ENCODE results near the gene CSGALNACT2. TPM values are rescaled to one million over a fixed set of nuclear protein-coding genes. Genes with fewer than 3 reads are reported as not detected.

The CSGALNACT2 gene
- total RNA-seq, 2 experiments from 2014 or later, result 13.2 to 33.6 TPM

DNA sequence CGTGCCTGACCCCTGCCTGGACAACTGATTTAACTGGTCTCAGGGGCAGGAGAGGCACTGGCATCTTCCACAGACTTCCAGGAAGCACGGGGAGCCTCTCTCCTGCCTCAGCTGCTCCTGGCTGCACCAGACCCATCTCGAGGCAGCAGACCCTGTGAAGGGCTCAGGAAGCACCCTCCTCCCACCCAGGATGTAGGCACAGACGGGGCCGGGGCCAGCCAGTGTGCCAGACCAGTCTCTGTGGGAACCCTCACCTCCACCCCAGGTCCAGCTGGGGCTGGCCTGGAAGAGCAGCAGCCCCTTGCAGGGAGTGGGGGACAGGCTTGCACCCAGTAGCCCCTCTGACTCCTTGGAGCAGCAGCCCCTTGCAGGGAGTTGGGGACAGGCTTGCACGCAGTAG is 72.3 kb downstream of the CSGALNACT2 start:
- CTCF ChIA-PET (ENCODE audit: unreplicated experiment), result no interaction called here
- H3K27ac ChIP-seq (ENCODE audit: low read depth, low read length, poor library complexity, severe bottlenecking), result no peak overlapping the region
- no peaks in the 10 kb centered on the region for H4K20me1 ChIP-seq (ENCODE audit: insufficient read depth, low read length)
- H2AFZ ChIP-seq (ENCODE audit: low read length), result no peak overlapping the region
- BruUV-seq (replicated peaks), result no TSS peak
- intact Hi-C loops (cut with micrococcal nuclease; ENCODE audit: unreplicated experiment), result no loop called here
- DNase-seq (ENCODE audit: low spot score), result no peak
- no peaks in the 10 kb centered on the region for H3K79me2 ChIP-seq (ENCODE audit: insufficient read depth, low read depth, low read length)
- H3K9me3 ChIP-seq (ENCODE audit: low read length), result no peaks in the 10 kb centered on the region
- H3K4me3 ChIP-seq (ENCODE audit: low read depth, low read length, poor library complexity, severe bottlenecking), result no peak overlapping the region
- POLR2A ChIA-PET, result interaction anchor here (0.9 to 1.2 kb wide), 2 partner anchors 11 to 42 kb away, joined by 3 read pairs; no protein-coding TSS in a partner anchor
- no peaks in the 10 kb centered on the region for H3K9me2 ChIP-seq (ENCODE audit: insufficient read depth, low read length)
- H3K36me3 ChIP-seq (ENCODE audit: insufficient read depth, low read length), result no peaks in the 10 kb centered on the region
- no peak for TF ChIP-seq EZH2phosphoT487 (IDR thresholded peaks at IDR 0.05; ENCODE audit: borderline replicate concordance, low read depth, low read length)
- TF ChIP-seq, protein P1, sequence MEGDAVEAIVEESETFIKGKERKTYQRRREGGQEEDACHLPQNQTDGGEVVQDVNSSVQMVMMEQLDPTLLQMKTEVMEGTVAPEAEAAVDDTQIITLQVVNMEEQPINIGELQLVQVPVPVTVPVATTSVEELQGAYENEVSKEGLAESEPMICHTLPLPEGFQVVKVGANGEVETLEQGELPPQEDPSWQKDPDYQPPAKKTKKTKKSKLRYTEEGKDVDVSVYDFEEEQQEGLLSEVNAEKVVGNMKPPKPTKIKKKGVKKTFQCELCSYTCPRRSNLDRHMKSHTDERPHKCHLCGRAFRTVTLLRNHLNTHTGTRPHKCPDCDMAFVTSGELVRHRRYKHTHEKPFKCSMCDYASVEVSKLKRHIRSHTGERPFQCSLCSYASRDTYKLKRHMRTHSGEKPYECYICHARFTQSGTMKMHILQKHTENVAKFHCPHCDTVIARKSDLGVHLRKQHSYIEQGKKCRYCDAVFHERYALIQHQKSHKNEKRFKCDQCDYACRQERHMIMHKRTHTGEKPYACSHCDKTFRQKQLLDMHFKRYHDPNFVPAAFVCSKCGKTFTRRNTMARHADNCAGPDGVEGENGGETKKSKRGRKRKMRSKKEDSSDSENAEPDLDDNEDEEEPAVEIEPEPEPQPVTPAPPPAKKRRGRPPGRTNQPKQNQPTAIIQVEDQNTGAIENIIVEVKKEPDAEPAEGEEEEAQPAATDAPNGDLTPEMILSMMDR (conservative IDR thresholded peaks at IDR 0.05; ENCODE audit: low read length), result no peak
- H3K4me2 ChIP-seq (ENCODE audit: low read length), result no peak overlapping the region
- H3K4me1 ChIP-seq (ENCODE audit: insufficient read depth, low read length, poor library complexity, severe bottlenecking), result peaks cover 7% of the 10 kb centered on the region

DNA sequence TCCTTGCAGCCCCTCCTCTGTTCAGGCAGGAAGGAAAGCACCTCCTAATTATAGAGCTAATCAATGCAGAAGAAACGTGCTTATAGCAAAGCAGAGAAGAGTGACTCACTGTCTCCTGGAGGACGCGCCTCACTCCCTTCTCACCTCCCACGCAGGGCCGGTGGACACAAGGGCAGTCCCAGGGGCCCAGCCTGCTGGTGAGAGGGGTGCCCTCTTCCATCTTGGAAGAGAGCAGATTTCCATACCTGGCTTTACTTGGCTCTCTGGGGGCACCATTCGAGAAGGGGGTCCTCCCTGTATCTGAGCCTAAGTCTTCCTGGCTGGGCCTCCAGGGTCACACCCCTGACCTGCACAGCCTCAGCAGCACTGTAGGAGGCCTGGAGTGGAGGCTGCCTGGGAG is 72.8 kb downstream of the CSGALNACT2 start:
- intact Hi-C loops (cut with micrococcal nuclease; ENCODE audit: unreplicated experiment), result no loop called here
- BruUV-seq (replicated peaks), result no TSS peak
- Histone ChIP-seq H3K4me3 (ENCODE audit: low read depth, low read length, poor library complexity, severe bottlenecking) (no peak overlapping the region), H3K4me2 (ENCODE audit: low read length) (no peak overlapping the region), H2AFZ (ENCODE audit: low read length) (no peak overlapping the region), H3K27ac (ENCODE audit: low read depth, low read length, poor library complexity, severe bottlenecking) (no peak overlapping the region), H4K20me1 (ENCODE audit: insufficient read depth, low read length) (no peaks in the 10 kb centered on the region), H3K9me2 (ENCODE audit: insufficient read depth, low read length) (no peaks in the 10 kb centered on the region), H3K9me3 (ENCODE audit: low read length) (no peaks in the 10 kb centered on the region), H3K79me2 (ENCODE audit: insufficient read depth, low read depth, low read length) (no peaks in the 10 kb centered on the region), H3K36me3 (ENCODE audit: insufficient read depth, low read length) (no peaks in the 10 kb centered on the region), H3K4me1 (ENCODE audit: insufficient read depth, low read length, poor library complexity, severe bottlenecking) (peaks cover 7% of the 10 kb centered on the region)
- ChIA-PET CTCF (ENCODE audit: unreplicated experiment) (no interaction called here), POLR2A (interaction anchor here (0.9 kb wide), 1 partner anchor 10 kb away, joined by 3 read pairs; no protein-coding TSS in a partner anchor)
- no peak for DNase-seq (ENCODE audit: low spot score)
- TF ChIP-seq, protein P1 (conservative IDR thresholded peaks at IDR 0.05; ENCODE audit: low read length), result no peak
- TF ChIP-seq EZH2phosphoT487 (IDR thresholded peaks at IDR 0.05; ENCODE audit: borderline replicate concordance, low read depth, low read length), result no peak

DNA sequence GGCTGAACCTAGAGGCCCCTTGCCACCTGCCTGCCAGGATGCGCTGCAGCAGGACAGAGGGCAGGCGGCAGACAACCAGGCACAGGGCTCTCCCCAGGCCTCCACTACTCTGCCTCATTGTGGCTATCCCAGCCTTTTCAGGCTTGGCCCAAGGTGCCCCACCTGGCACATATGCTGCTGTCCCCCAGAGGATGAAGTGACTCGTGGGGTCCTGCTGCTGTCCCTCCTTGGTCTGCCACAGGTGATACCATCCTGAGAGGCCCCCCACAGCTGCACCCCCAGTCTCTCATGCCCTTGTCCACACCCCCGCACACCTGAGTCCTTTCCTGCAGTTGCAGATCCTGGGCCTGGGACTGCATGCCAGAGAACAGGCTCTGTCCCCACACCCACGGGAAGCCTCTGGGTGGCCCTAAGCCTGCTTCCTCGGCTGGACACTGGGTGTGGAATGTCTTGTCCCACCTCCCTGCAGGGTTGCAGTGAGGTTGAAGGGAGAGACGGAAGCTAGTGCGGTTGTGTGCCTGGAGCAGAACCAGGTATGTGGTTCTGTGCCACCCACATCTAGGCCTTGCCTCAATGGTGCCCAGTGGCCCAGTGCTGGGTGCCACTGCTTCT is 73.3 kb downstream of the CSGALNACT2 start:
- POLR2A ChIA-PET, result interaction anchor here (0.9 kb wide), 1 partner anchor 10 kb away, joined by 3 read pairs; no protein-coding TSS in a partner anchor
- H3K4me3 ChIP-seq (ENCODE audit: low read depth, low read length, poor library complexity, severe bottlenecking), result no peak overlapping the region
- CTCF ChIA-PET (ENCODE audit: unreplicated experiment), result no interaction called here
- no peak for DNase-seq (ENCODE audit: low spot score)
- intact Hi-C loops (cut with micrococcal nuclease; ENCODE audit: unreplicated experiment), result no loop called here
- H3K79me2 ChIP-seq (ENCODE audit: insufficient read depth, low read depth, low read length), result no peaks in the 10 kb centered on the region
- TF ChIP-seq, protein P1 (conservative IDR thresholded peaks at IDR 0.05; ENCODE audit: low read length), result no peak
- TF ChIP-seq EZH2phosphoT487 (IDR thresholded peaks at IDR 0.05; ENCODE audit: borderline replicate concordance, low read depth, low read length), result no peak
- BruUV-seq (replicated peaks), result no TSS peak
- peaks cover 7% of the 10 kb centered on the region for H3K4me1 ChIP-seq (ENCODE audit: insufficient read depth, low read length, poor library complexity, severe bottlenecking)
- H3K36me3 ChIP-seq (ENCODE audit: insufficient read depth, low read length), result no peaks in the 10 kb centered on the region
- H3K9me3 ChIP-seq (ENCODE audit: low read length), result no peaks in the 10 kb centered on the region
- no peak overlapping the region for H3K27ac ChIP-seq (ENCODE audit: low read depth, low read length, poor library complexity, severe bottlenecking)
- no peak overlapping the region for H2AFZ ChIP-seq (ENCODE audit: low read length)
- no peaks in the 10 kb centered on the region for H4K20me1 ChIP-seq (ENCODE audit: insufficient read depth, low read length)
- no peak overlapping the region for H3K4me2 ChIP-seq (ENCODE audit: low read length)
- no peaks in the 10 kb centered on the region for H3K9me2 ChIP-seq (ENCODE audit: insufficient read depth, low read length)
